HG03097 (cell line): ENCODE measurements around the gene BLOC1S5.
"Not testable (repeated sequence)": the region's sequence is repeated elsewhere in the genome, so short reads cannot be mapped to it uniquely, and the experiment has no call there.

Experiments
- ATAC-seq: cut with Tn5 transposase; IDR thresholded peaks from one replicate; pipeline ENCODE4 v1.9.1; 2021; ENCODE audit not compliant: unreplicated experiment, low FRiP score

Gene BLOC1S5

GRCh38 chr6:8047541-8048292 lies 16.5 kb downstream of the BLOC1S5 start:
- ATAC-seq, result no peak

- not testable (repeated sequence) for ATAC-seq
These were observed 18.4 kb downstream of the BLOC1S5 start for GRCh38 chr6:8045769-8046168.

- ATAC-seq, result no peak
These were observed 21.0 kb downstream of the BLOC1S5 start for GRCh38 chr6:8043221-8043620.

GRCh38 chr6:8041913-8042583 lies 22.1 kb downstream of the BLOC1S5 start:
- no peak for ATAC-seq

- ATAC-seq, result not testable (repeated sequence)
These were observed 30.1 kb downstream of the BLOC1S5 start for GRCh38 chr6:8034107-8034506.

- ATAC-seq, result no peak
These were observed 33.3 kb downstream of the BLOC1S5 start for GRCh38 chr6:8030920-8031319.

- no peak for ATAC-seq
These were observed 34.8 kb downstream of the BLOC1S5 start for GRCh38 chr6:8029243-8029870.

- ATAC-seq, result no peak
These were observed 36.1 kb downstream of the BLOC1S5 start for GRCh38 chr6:8027965-8028651.

GRCh38 chr6:8026800-8027199 lies 37.4 kb downstream of the BLOC1S5 start:
- ATAC-seq, result no peak

- ATAC-seq, result no peak
These were observed 39.0 kb downstream of the BLOC1S5 start for GRCh38 chr6:8025191-8025590.

GRCh38 chr6:8023638-8024037 lies 40.6 kb downstream of the BLOC1S5 start:
- ATAC-seq, result no peak

- no peak for ATAC-seq
These were observed 44.1 kb downstream of the BLOC1S5 start for GRCh38 chr6:8020083-8020482.

GRCh38 chr6:8017705-8018104 lies 46.5 kb downstream of the BLOC1S5 start:
- ATAC-seq, result no peak

GRCh38 chr6:8017276-8017701 lies 46.9 kb downstream of the BLOC1S5 start:
- peak; percentile 64 for ATAC-seq

- ATAC-seq, result no peak
These were observed 49.2 kb downstream of the BLOC1S5 start for GRCh38 chr6:8014947-8015346.

- ATAC-seq, result no peak
These were observed 50.4 kb downstream of the BLOC1S5 start for GRCh38 chr6:8013763-8014162.

- no peak for ATAC-seq
These were observed 58.0 kb downstream of the BLOC1S5 start for GRCh38 chr6:8006208-8006607.

GRCh38 chr6:8005136-8005535 lies 59.1 kb downstream of the BLOC1S5 start:
- ATAC-seq, result no peak

- no peak for ATAC-seq
These were observed 63.6 kb downstream of the BLOC1S5 start for GRCh38 chr6:8000636-8001035.

GRCh38 chr6:8000188-8000596 lies 64.0 kb downstream of the BLOC1S5 start:
- ATAC-seq, result no peak

- ATAC-seq, result no peak
These were observed 65.0 kb downstream of the BLOC1S5 start for GRCh38 chr6:7999201-7999600.
